NCI-H2081 (cell line): ENCODE data around the gene LYPD1.

Experiments
- DNase-seq, 2 experiments: peaks; one replicate each; lab custom pipeline; 2025; lab: John Stamatoyannopoulos, UW

LYPD1 gene

GRCh38 chr2:132595186-132595585 is 74.8 kb downstream of the LYPD1 start:
- DNase-seq = no peak
